NT2/D1 (cell line): ENCODE measurements around the gene PTPRF.

Source experiments
- SUZ12 ChIP-seq: IDR thresholded peaks from 2 replicates; pipeline ENCODE4 v1.6.1; 2011; ENCODE audit not compliant: insufficient read length, insufficient read depth; ENCODE audit errors: extremely low read depth
- YY1 ChIP-seq: IDR thresholded peaks from 2 replicates; pipeline ENCODE4 v1.6.1; 2011; ENCODE audit not compliant: insufficient read length, insufficient read depth
- ZNF274 ChIP-seq: IDR thresholded peaks from 2 replicates; pipeline ENCODE4 v1.6.1; 2011; ENCODE audit warnings: mild to moderate bottlenecking, low read depth, low read length

- TF ChIP-seq YY1 (no peak), SUZ12 (no peak), ZNF274 (no peak)
Measured at GRCh38 chr1:43587594-43587993, 56.9 kb downstream of the PTPRF start.
